WERI-Rb-1 (cell line): ENCODE data around the gene RBL2.

Experiments
- DNase-seq: peaks from one replicate; pipeline ENCODE4 v3.0.0-alpha.2; 2020
- H3K27ac ChIP-seq: fragments of 250-450 bp; sonication (Bioruptor Pico); 2 replicates; pipeline ENCODE4 v1.5.1; 2020; ENCODE audit warnings: mild to moderate bottlenecking, moderate library complexity
- H3K27me3 ChIP-seq: fragments of 250-450 bp; sonication (Bioruptor Pico); 2 replicates; pipeline ENCODE4 v1.5.1; 2021; ENCODE audit warnings: mild to moderate bottlenecking, low read depth, moderate library complexity; ENCODE audit not compliant: insufficient read depth, severe bottlenecking
- H3K36me3 ChIP-seq: fragments of 250-450 bp; sonication (Bioruptor Pico); 2 replicates; pipeline ENCODE4 v1.5.1; 2020; ENCODE audit warnings: mild to moderate bottlenecking, moderate library complexity
- H3K4me3 ChIP-seq: 2 replicates; pipeline ENCODE4 v1.5.1; 2011; ENCODE audit warnings: low read depth, mild to moderate bottlenecking, control low read depth, low read length
- H3K9me3 ChIP-seq: fragments of 250-450 bp; sonication (Bioruptor Pico); 2 replicates; pipeline ENCODE4 v1.5.1; 2021; ENCODE audit warnings: mild to moderate bottlenecking, moderate library complexity; ENCODE audit not compliant: severe bottlenecking
- TF ChIP-seq, protein P1 (sequence below): IDR thresholded peaks from 2 replicates; pipeline ENCODE4 v1.5.1; 2011; ENCODE audit warnings: low read depth, mild to moderate bottlenecking, control low read depth, inconsistent platforms, low read length

RBL2 gene

DNA sequence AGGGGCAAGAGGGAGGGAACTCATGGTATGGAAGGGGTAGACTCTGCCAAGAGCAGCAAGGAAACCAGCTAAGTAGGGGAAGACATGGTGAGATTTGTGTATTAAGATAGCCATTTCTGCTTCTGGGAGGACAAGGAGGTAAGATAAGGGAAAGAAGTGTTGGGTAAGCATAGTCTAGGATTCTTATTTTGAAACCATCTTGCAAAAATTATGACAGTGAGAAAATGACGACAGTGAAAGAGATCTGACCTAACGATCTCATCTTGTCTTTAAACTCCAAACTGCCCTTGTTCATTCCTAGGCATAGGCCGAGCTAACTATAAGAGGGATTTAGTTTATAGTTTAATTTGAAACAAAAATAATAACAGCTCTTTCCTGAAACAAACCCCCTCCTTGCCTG, 5.6 kb upstream of the RBL2 start:
- no peak overlapping the region for H3K4me3 ChIP-seq

DNA sequence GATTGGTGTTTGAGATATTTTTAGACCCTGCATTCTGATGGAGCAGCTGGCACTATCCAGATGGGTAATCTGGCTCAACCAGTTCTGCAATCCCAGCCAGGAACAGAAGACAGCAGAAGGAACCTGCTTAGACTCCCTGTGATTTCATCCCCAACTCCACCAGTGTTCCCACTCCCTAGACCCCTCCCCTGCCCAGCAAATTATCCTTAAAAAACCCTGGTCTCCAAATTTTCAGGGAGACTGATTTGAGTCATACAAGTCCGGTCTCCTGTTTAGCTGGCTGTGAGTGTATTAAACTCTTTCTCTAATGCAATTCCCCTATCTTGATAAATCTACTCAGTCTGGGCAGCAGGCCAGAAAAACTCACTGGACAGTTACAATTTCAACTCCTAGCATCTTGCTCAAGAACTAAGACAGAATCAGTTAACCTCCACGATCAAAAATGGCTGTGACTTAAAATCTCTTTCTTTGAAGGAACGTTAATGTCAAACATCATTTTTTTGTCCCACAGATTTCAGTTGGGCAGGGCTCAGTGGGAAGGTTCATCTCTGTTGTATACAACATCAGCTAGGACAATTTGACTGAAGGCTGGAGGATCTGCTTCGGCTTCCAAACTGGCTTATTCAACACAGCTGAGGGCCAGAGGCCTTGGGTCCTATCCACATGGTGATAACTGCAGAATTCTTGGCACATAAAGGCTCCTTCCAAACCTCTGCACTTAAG, 4.9 kb upstream of the RBL2 start:
- DNase-seq, result no peak
- H3K27ac ChIP-seq, result no peak overlapping the region

More for the DNA sequence above, 5.6 kb upstream of the RBL2 start:
- Histone ChIP-seq H3K27me3 (no peaks in the 10 kb centered on the region), H3K27ac (no peak overlapping the region), H3K36me3 (no peaks in the 10 kb centered on the region), H3K9me3 (peaks cover 8% of the 10 kb centered on the region)
- TF ChIP-seq, protein P1, sequence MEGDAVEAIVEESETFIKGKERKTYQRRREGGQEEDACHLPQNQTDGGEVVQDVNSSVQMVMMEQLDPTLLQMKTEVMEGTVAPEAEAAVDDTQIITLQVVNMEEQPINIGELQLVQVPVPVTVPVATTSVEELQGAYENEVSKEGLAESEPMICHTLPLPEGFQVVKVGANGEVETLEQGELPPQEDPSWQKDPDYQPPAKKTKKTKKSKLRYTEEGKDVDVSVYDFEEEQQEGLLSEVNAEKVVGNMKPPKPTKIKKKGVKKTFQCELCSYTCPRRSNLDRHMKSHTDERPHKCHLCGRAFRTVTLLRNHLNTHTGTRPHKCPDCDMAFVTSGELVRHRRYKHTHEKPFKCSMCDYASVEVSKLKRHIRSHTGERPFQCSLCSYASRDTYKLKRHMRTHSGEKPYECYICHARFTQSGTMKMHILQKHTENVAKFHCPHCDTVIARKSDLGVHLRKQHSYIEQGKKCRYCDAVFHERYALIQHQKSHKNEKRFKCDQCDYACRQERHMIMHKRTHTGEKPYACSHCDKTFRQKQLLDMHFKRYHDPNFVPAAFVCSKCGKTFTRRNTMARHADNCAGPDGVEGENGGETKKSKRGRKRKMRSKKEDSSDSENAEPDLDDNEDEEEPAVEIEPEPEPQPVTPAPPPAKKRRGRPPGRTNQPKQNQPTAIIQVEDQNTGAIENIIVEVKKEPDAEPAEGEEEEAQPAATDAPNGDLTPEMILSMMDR, result no peak
- DNase-seq, result no peak

DNA sequence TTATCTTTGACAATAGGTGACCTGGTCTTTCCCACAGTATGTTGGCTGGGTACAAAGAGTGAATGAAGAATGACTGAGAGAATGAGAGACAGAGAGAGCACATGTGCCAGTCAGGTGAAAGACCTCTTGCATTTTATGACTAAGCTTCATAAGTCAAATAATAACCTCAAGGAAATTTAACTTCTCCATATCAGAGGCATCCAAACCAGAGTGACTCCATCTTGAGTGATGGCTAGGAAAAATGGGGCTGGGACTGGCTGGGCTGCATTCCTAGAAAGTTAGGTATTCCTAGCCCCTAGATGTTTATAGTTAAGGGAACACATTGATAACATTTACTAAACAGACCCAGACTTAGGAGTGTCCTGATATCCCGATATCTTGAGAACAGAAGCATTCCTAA, 3.9 kb upstream of the RBL2 start:
- H3K9me3 ChIP-seq, result peaks cover 3% of the 10 kb centered on the region
- H3K4me3 ChIP-seq, result no peak overlapping the region
- no peaks in the 10 kb centered on the region for H3K27me3 ChIP-seq
- H3K36me3 ChIP-seq, result no peaks in the 10 kb centered on the region; the same call in 1 of the 2 replicates
- TF ChIP-seq, protein P1, result no peak
- DNase-seq, result no peak
- H3K27ac ChIP-seq, result no peak overlapping the region

More for the DNA sequence above, 4.9 kb upstream of the RBL2 start:
- Histone ChIP-seq H3K27me3 (no peaks in the 10 kb centered on the region), H3K36me3 (no peaks in the 10 kb centered on the region; the same call in 1 of the 2 replicates), H3K4me3 (no peak overlapping the region), H3K9me3 (peaks cover 3% of the 10 kb centered on the region)
- TF ChIP-seq, protein P1, result no peak

DNA sequence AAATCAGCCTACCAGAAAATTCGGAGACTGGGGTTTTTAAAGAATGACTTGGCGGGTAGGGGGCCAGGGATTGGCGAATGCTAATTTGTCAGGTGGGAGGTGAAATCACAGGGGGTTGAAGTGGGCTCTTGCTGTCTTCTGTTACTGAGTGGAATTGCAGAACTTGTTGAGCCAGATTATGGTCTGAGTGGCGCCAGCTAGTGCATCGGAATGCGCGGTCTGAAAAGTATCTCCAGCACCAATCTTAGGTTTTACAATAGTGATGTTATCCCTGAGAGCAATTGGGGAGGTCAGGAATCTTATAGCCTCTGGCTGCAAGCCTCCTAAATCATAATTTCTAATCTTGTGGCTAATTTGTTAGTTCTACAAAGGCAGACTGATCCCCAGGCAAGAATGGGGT, 762 bp upstream of the RBL2 start:
- H3K27me3 ChIP-seq, result no peaks in the 10 kb centered on the region
- DNase-seq, result no peak
- H3K27ac ChIP-seq, result no peak overlapping the region
- H3K9me3 ChIP-seq, result peaks cover 3% of the 10 kb centered on the region
- H3K4me3 ChIP-seq, result peak overlapping the region; percentile 86; the same call in 1 of the 2 replicates
- TF ChIP-seq, protein P1, result no peak
- H3K36me3 ChIP-seq, result no peaks in the 10 kb centered on the region; the same call in 1 of the 2 replicates

DNA sequence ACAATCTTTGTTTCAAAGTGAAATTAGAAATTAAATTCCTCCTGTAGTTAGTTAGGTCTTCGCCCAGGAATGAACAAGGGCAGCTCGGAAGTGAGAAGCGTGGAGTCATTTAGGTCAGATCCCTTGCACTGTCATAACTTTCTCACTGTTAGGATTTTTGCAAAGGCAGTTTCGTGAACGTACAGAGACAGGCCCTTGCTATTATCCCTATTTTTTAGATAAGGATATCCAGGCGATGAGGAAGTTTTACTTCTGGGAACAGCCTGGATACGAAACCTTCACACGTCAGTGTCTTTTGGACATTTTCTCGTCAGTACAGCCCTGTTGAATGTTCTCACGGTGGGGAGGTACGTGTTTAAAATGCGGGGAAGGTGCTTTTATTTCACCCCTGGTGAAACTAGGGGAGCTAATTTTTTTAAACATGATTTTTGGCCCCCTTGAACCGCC, 318 bp upstream of the RBL2 start:
- Histone ChIP-seq H3K27ac (peak overlapping the region; percentile 87), H3K36me3 (no peaks in the 10 kb centered on the region; the same call in 1 of the 2 replicates), H3K27me3 (no peaks in the 10 kb centered on the region), H3K9me3 (peaks cover 3% of the 10 kb centered on the region), H3K4me3 (peak overlapping the region; percentile 86)
- DNase-seq, result no peak
- TF ChIP-seq, protein P1, result no peak
